BLaER1 (cell line): ENCODE data around the gene AUTS2.

ENCODE experiments used
- H3K27ac ChIP-seq: shearing (Covaris generic); formaldehyde crosslinking; 2 replicates; pipeline ENCODE4 v1.8.1; 2022
- H3K27me3 ChIP-seq: shearing (Covaris generic); formaldehyde crosslinking; 2 replicates; pipeline ENCODE4 v1.8.1; 2022
- H3K36me3 ChIP-seq: shearing (Covaris generic); formaldehyde crosslinking; 2 replicates; pipeline ENCODE4 v1.8.1; 2022
- H3K4me1 ChIP-seq: shearing (Covaris generic); formaldehyde crosslinking; 2 replicates; pipeline ENCODE4 v1.8.1; 2022
- H3K4me2 ChIP-seq: shearing (Covaris generic); formaldehyde crosslinking; 2 replicates; pipeline ENCODE4 v1.8.1; 2022
- H3K4me3 ChIP-seq: shearing (Covaris generic); formaldehyde crosslinking; 2 replicates; pipeline ENCODE4 v1.8.1; 2022
- H3K9ac ChIP-seq: shearing (Covaris generic); formaldehyde crosslinking; 2 replicates; pipeline ENCODE4 v1.8.1; 2022
- H3K9me3 ChIP-seq: shearing (Covaris generic); formaldehyde crosslinking; 2 replicates; pipeline ENCODE4 v1.8.1; 2022
- H4K20me1 ChIP-seq: shearing (Covaris generic); formaldehyde crosslinking; 2 replicates; pipeline ENCODE4 v1.8.1; 2022
- Cebpa-rat ChIP-seq: shearing (Covaris generic); IDR thresholded peaks from 2 replicates; pipeline ENCODE4 v1.8.1; 2022

AUTS2 gene

DNA sequence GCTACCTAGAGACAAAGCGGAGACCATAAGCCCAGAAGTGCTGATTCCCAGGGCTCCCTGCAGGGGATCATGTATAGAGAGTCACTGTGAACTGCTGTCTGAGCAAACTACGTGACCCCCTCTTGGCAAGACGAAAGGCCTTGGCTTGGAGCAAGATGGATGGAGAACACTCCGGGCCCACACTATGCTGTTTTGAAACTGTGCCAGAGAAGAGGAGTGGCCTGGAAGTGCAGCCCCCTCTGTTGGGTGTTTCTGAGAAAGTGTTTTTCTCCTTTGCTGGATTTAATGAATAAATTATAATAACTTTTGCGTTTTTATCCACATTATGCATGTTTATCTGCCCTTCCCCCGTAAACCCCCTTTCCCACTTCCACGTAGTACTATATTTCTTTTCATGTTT lies 894.4 kb downstream of the AUTS2 start:
- TF ChIP-seq Cebpa-rat, result no peak
- H3K9ac ChIP-seq, result no peak overlapping the region
- H3K4me3 ChIP-seq, result no peak overlapping the region
- no peak overlapping the region for H3K27ac ChIP-seq
- peaks cover 33% of the 10 kb centered on the region for H3K4me1 ChIP-seq
- no peaks in the 10 kb centered on the region for H3K9me3 ChIP-seq
- no peaks in the 10 kb centered on the region for H3K27me3 ChIP-seq
- H4K20me1 ChIP-seq, result no peaks in the 10 kb centered on the region
- H3K36me3 ChIP-seq, result peaks cover 22% of the 10 kb centered on the region
- H3K4me2 ChIP-seq, result no peak overlapping the region

GRCh38 chr7:70494225-70495032 lies 896.2 kb downstream of the AUTS2 start:
- no peak overlapping the region for H3K4me2 ChIP-seq
- peaks cover 23% of the 10 kb centered on the region for H3K36me3 ChIP-seq
- no peaks in the 10 kb centered on the region for H3K9me3 ChIP-seq
- H4K20me1 ChIP-seq, result no peaks in the 10 kb centered on the region
- TF ChIP-seq Cebpa-rat, result no peak
- H3K27me3 ChIP-seq, result no peaks in the 10 kb centered on the region
- peaks cover 16% of the 10 kb centered on the region for H3K4me1 ChIP-seq
- no peak overlapping the region for H3K27ac ChIP-seq
- H3K4me3 ChIP-seq, result no peak overlapping the region
- H3K9ac ChIP-seq, result no peak overlapping the region

DNA sequence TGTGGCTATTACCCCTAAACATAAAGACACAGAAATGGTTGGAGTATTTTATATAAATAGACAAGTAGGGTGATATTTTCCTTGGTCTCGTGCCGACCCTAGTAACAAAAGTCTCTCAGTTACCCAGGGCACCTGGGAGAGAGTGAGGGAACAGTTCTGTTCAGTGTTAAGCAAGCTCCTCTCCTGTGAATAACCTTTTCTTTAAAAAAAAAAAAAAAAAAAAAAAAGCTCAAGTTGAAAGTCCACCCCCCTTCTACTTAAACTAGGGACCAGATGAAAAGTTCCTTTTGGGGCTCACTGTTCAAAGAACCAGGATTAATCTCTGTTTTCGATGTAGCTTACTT lies 896.7 kb downstream of the AUTS2 start:
- TF ChIP-seq Cebpa-rat, result no peak
- H3K36me3 ChIP-seq, result peaks cover 27% of the 10 kb centered on the region
- no peak overlapping the region for H3K4me3 ChIP-seq
- H4K20me1 ChIP-seq, result no peaks in the 10 kb centered on the region
- H3K27me3 ChIP-seq, result no peaks in the 10 kb centered on the region
- H3K9me3 ChIP-seq, result no peaks in the 10 kb centered on the region
- H3K27ac ChIP-seq, result no peak overlapping the region
- H3K4me2 ChIP-seq, result no peak overlapping the region
- peaks cover 10% of the 10 kb centered on the region for H3K4me1 ChIP-seq
- H3K9ac ChIP-seq, result no peak overlapping the region

DNA sequence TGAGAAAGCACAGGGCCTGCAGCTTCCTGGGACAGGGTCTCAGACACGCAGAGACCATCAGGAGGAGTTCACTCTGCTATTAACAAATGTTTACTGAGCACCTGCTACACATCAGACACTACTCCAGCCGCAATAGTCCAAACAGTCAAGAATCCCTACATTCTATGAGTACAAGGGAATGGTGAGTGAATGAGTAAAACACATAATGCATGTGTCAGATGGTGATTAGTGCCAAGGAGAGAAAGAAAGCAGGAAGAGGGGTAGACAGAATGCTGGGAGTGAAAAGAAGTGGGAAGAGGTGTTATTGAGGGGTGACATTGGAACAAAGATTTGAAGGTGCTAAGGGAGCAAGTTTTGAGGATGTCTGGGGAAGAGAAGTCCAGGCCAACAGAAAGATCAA lies 899.5 kb downstream of the AUTS2 start:
- Histone ChIP-seq H3K4me2 (no peak overlapping the region), H3K9me3 (no peaks in the 10 kb centered on the region), H3K27me3 (no peaks in the 10 kb centered on the region), H4K20me1 (no peaks in the 10 kb centered on the region), H3K27ac (no peak overlapping the region), H3K4me1 (no peaks in the 10 kb centered on the region), H3K36me3 (peaks cover 51% of the 10 kb centered on the region), H3K4me3 (no peak overlapping the region), H3K9ac (no peak overlapping the region)
- no peak for TF ChIP-seq Cebpa-rat

GRCh38 chr7:70498232-70498992 lies 900.1 kb downstream of the AUTS2 start:
- H3K4me2 ChIP-seq, result no peak overlapping the region
- no peak overlapping the region for H3K9ac ChIP-seq
- no peaks in the 10 kb centered on the region for H3K4me1 ChIP-seq
- H4K20me1 ChIP-seq, result no peaks in the 10 kb centered on the region
- no peak overlapping the region for H3K4me3 ChIP-seq
- peaks cover 55% of the 10 kb centered on the region for H3K36me3 ChIP-seq
- no peak for TF ChIP-seq Cebpa-rat
- no peak overlapping the region for H3K27ac ChIP-seq
- no peaks in the 10 kb centered on the region for H3K9me3 ChIP-seq
- no peaks in the 10 kb centered on the region for H3K27me3 ChIP-seq

GRCh38 chr7:70500261-70500660 lies 902.0 kb downstream of the AUTS2 start:
- no peak overlapping the region for H3K9ac ChIP-seq
- no peaks in the 10 kb centered on the region for H3K9me3 ChIP-seq
- H3K4me3 ChIP-seq, result no peak overlapping the region
- no peaks in the 10 kb centered on the region for H4K20me1 ChIP-seq
- TF ChIP-seq Cebpa-rat, result no peak
- H3K36me3 ChIP-seq, result peaks cover 55% of the 10 kb centered on the region
- H3K27ac ChIP-seq, result no peak overlapping the region
- no peak overlapping the region for H3K4me2 ChIP-seq
- peaks cover 14% of the 10 kb centered on the region; the same call in 1 of the 2 replicates for H3K4me1 ChIP-seq
- no peaks in the 10 kb centered on the region for H3K27me3 ChIP-seq

- no peaks in the 10 kb centered on the region for H4K20me1 ChIP-seq
Measured at GRCh38 chr7:70502117-70502863, 904.0 kb downstream of the AUTS2 start.

GRCh38 chr7:70504254-70504653 lies 906.0 kb downstream of the AUTS2 start:
- H3K4me3 ChIP-seq, result no peak overlapping the region
- H4K20me1 ChIP-seq, result no peaks in the 10 kb centered on the region
- H3K4me1 ChIP-seq, result peaks cover 24% of the 10 kb centered on the region
- no peaks in the 10 kb centered on the region for H3K9me3 ChIP-seq
- H3K9ac ChIP-seq, result no peak overlapping the region
- TF ChIP-seq Cebpa-rat, result no peak
- H3K36me3 ChIP-seq, result peaks cover 52% of the 10 kb centered on the region
- H3K27ac ChIP-seq, result no peak overlapping the region
- H3K4me2 ChIP-seq, result no peak overlapping the region
- no peaks in the 10 kb centered on the region for H3K27me3 ChIP-seq

More at GRCh38 chr7:70502117-70502863, 904.0 kb downstream of the AUTS2 start:
- H3K36me3 ChIP-seq, result peaks cover 54% of the 10 kb centered on the region
- no peaks in the 10 kb centered on the region for H3K9me3 ChIP-seq
- no peak overlapping the region for H3K9ac ChIP-seq
- no peak for TF ChIP-seq Cebpa-rat
- peaks cover 24% of the 10 kb centered on the region for H3K4me1 ChIP-seq
- H3K27ac ChIP-seq, result no peak overlapping the region
- no peaks in the 10 kb centered on the region for H3K27me3 ChIP-seq
- H3K4me3 ChIP-seq, result no peak overlapping the region
- no peak overlapping the region for H3K4me2 ChIP-seq

DNA sequence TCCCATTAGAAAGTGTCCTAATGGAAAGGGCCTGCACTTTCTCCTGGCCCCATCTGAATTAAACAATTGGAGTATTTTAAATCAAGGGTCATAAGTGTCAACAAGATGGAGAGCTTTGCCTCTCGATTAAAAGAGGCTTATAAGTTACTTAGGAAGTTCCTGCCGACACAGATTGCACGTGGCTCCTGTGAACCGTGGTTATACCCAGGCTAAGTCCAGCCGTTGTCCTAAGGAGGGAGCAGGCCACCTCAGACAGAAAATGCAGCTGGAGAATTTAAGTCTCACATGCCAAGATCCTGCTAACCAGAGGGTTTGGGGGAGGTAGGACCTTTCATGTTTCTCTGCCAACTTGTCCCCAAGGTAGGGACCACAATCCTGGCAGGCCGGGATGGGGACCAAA lies 907.2 kb downstream of the AUTS2 start:
- no peak for TF ChIP-seq Cebpa-rat
- Histone ChIP-seq H3K9me3 (no peaks in the 10 kb centered on the region), H3K4me1 (peaks cover 24% of the 10 kb centered on the region), H3K27ac (no peak overlapping the region), H3K4me2 (no peak overlapping the region), H3K27me3 (no peaks in the 10 kb centered on the region), H3K36me3 (peaks cover 41% of the 10 kb centered on the region), H3K4me3 (no peak overlapping the region), H4K20me1 (no peaks in the 10 kb centered on the region), H3K9ac (no peak overlapping the region)

DNA sequence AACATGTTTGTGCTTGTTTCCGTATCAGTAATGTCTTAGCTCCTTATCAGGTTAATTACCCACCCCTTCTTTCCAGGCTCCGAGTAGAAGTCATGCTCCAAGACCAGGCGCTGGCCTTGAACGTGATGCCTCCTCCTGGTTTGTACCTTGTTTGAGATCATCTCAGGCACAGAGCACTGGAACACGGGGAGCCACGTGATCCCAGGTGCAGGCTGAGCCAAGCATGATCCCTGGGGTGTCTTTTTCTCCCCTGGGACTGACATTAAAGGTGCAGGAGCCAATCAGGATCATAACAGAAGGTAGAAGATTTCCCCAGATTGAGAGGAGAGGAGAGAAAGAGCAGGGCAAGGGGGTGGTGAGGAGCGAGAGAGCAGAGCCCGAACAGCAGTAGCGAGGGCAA lies 907.6 kb downstream of the AUTS2 start:
- peaks cover 24% of the 10 kb centered on the region for H3K4me1 ChIP-seq
- peak overlapping the region; percentile 14; the same call in 1 of the 2 replicates for H3K4me2 ChIP-seq
- TF ChIP-seq Cebpa-rat, result no peak
- no peak overlapping the region for H3K27ac ChIP-seq
- no peaks in the 10 kb centered on the region for H3K9me3 ChIP-seq
- no peaks in the 10 kb centered on the region for H4K20me1 ChIP-seq
- H3K9ac ChIP-seq, result no peak overlapping the region
- no peak overlapping the region for H3K4me3 ChIP-seq
- H3K36me3 ChIP-seq, result peaks cover 38% of the 10 kb centered on the region
- no peaks in the 10 kb centered on the region for H3K27me3 ChIP-seq
